ENCODE data around the gene PNKD. TPM values are rescaled to one million over a fixed set of nuclear protein-coding genes. Genes with fewer than 3 reads are reported as not detected.

Gene PNKD
- total RNA-seq, 1 experiment from 2014 or later = 97.7 TPM

DNA sequence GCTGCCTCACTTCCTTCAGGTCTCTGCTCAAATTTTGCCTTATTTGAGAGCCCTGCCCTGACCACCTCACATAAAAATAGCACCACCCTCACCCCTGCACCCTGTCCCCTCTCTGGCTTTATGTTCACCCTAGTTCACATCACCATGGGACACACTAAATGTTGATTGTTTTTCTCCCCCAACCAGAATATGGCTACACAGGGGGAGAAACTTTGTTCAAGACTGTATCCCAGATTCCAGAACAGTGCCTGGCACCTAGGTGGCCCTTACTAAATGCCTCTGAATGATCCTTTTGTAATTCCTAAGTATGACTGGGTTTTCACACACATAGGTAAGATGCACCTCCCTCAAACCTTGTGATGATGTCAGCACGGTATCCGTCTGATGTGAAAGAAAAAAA, 58.0 kb downstream of the PNKD start:
- ATAC-seq (no peak), DNase-seq (no peak)
- H3K9ac ChIP-seq (ENCODE audit: low read length) = no peak overlapping the region
- BruUV-seq (replicated peaks) = no TSS peak
- no peak for TF ChIP-seq EZH2phosphoT487 (IDR thresholded peaks at IDR 0.05; ENCODE audit: borderline replicate concordance, low read length)
- no peaks in the 10 kb centered on the region for H3F3A ChIP-seq (ENCODE audit: low read length, unreplicated experiment)
- intact Hi-C loops (cut with micrococcal nuclease) = no loop called here
- POLR2A ChIA-PET (ENCODE audit: unreplicated experiment) = no interaction called here
- H3K9me2 ChIP-seq (replicated peaks; ENCODE audit: low read length) = no peaks in the 10 kb centered on the region
- no peak overlapping the region for H3K4me3 ChIP-seq (ENCODE audit: low read length)
- no peak overlapping the region for H2AFZ ChIP-seq (ENCODE audit: low read length)
- no peaks in the 10 kb centered on the region for H3K9me3 ChIP-seq (ENCODE audit: low read length)
- H3K27ac ChIP-seq (ENCODE audit: low read length) = no peak overlapping the region
- no peaks in the 10 kb centered on the region for H3K27me3 ChIP-seq (ENCODE audit: low read length)
- H3K4me2 ChIP-seq (ENCODE audit: low read length) = no peak overlapping the region
- H3K4me1 ChIP-seq (ENCODE audit: insufficient read depth, low read length) = peaks cover 10% of the 10 kb centered on the region
- no peaks in the 10 kb centered on the region for H3K79me2 ChIP-seq (ENCODE audit: low read length)
- H4K20me1 ChIP-seq (ENCODE audit: low read length) = no peaks in the 10 kb centered on the region
- CTCF ChIA-PET = no interaction called here
- H3K36me3 ChIP-seq (ENCODE audit: low read depth, low read length) = no peaks in the 10 kb centered on the region

DNA sequence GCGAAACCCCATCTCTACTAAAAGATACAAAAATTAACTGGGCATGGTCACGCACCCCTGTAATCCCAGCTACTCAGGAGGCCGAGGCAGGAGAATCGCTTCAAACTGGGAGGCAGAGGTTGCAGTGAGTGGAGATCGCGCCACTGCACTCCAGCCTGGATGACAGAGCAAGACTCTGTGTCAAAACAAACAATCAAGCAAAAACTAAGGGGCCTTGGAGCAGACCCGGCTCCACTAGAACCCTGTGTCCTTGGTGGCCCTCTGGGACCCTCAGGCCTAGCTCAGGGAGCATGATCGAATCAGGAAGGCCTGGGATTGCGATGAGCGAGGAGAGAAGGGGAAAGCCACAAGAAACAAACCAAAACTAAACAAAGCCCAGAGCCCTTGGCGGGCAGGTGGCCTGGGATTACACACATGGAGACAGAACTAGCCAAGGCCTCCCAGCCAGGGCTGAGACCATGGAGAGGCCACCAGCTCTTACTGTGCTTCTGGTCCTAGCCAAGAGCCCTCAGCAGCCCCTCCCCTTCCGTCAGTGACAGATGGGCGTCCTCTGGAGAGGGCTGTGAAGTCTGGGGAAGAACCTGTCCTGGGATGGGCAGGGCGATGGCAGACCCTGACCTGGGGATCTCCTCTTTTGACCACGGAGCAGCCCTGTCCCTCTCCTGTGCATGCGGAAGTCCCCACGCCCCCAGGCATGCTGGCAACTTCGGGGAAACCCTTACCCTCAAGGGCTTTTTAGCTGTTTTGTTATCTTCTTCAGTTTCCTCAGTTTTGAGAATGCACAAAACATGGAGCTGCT, 58.9 kb downstream of the PNKD start:
- BruUV-seq (replicated peaks) = no TSS peak
- Histone ChIP-seq H3K79me2 (ENCODE audit: low read length) (no peaks in the 10 kb centered on the region), H3K9ac (ENCODE audit: low read length) (no peak overlapping the region), H4K20me1 (ENCODE audit: low read length) (no peaks in the 10 kb centered on the region), H3K9me3 (ENCODE audit: low read length) (no peaks in the 10 kb centered on the region), H2AFZ (ENCODE audit: low read length) (no peak overlapping the region), H3K4me1 (ENCODE audit: insufficient read depth, low read length) (peaks cover 4% of the 10 kb centered on the region), H3K36me3 (ENCODE audit: low read depth, low read length) (no peaks in the 10 kb centered on the region), H3K4me2 (ENCODE audit: low read length) (no peak overlapping the region), H3F3A (ENCODE audit: low read length, unreplicated experiment) (no peaks in the 10 kb centered on the region), H3K4me3 (ENCODE audit: low read length) (no peak overlapping the region), H3K27ac (ENCODE audit: low read length) (no peak overlapping the region), H3K9me2 (replicated peaks; ENCODE audit: low read length) (no peaks in the 10 kb centered on the region), H3K27me3 (ENCODE audit: low read length) (no peaks in the 10 kb centered on the region)
- POLR2A ChIA-PET (ENCODE audit: unreplicated experiment) = no interaction called here
- TF ChIP-seq EZH2phosphoT487 (IDR thresholded peaks at IDR 0.05; ENCODE audit: borderline replicate concordance, low read length) (no peak), EZH2 (IDR thresholded peaks at IDR 0.05; ENCODE audit: low read length, unreplicated experiment) (no peak)
- TF ChIP-seq, protein P1, sequence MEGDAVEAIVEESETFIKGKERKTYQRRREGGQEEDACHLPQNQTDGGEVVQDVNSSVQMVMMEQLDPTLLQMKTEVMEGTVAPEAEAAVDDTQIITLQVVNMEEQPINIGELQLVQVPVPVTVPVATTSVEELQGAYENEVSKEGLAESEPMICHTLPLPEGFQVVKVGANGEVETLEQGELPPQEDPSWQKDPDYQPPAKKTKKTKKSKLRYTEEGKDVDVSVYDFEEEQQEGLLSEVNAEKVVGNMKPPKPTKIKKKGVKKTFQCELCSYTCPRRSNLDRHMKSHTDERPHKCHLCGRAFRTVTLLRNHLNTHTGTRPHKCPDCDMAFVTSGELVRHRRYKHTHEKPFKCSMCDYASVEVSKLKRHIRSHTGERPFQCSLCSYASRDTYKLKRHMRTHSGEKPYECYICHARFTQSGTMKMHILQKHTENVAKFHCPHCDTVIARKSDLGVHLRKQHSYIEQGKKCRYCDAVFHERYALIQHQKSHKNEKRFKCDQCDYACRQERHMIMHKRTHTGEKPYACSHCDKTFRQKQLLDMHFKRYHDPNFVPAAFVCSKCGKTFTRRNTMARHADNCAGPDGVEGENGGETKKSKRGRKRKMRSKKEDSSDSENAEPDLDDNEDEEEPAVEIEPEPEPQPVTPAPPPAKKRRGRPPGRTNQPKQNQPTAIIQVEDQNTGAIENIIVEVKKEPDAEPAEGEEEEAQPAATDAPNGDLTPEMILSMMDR (conservative IDR thresholded peaks at IDR 0.05; ENCODE audit: low read depth, low read length) = no peak
- CTCF ChIA-PET = no interaction called here
- ATAC-seq (no peak), DNase-seq (no peak)
- intact Hi-C loops (cut with micrococcal nuclease) = no loop called here

DNA sequence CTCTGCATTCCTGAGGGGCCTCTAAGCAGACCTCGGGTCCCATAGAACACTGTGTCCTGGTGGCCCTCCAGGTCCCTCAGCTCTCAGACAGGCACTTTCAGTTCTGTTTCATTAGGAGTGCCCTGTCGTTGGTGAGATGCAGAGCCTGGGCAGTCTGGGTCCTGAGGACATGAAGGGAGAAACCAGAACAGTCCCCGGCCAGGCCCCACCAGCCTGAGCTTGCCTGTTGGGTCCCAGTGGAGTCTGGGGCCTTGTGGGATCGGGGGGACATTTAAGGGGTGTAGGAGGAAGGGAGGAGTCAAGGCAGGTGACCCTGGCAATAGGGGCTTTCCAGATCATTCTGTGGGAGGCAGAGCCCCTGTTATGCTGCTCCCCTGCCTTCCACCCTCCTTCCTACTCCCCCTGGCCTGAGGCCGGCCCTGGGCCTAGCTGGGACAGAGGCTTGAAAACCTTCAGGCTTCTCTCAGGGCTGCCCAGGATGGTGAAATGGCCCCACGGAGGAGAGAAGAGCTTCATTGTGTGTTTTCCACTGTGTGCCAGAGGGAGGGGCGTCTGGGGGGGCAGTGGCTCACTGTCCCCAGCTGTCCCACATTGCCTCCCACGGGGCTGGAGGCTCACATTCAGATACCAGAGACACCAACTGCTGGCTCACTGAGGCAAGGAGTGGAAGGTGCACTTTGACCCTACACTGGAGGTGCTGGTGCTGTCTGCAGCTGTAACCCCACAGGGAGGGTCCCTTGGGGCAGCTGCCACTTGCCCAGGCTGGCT, 59.7 kb downstream of the PNKD start:
- Histone ChIP-seq H3K9me3 (ENCODE audit: low read length) (no peaks in the 10 kb centered on the region), H3K4me1 (ENCODE audit: insufficient read depth, low read length) (no peaks in the 10 kb centered on the region), H3K36me3 (ENCODE audit: low read depth, low read length) (no peaks in the 10 kb centered on the region), H3K27ac (ENCODE audit: low read length) (no peak overlapping the region), H3K27me3 (ENCODE audit: low read length) (no peaks in the 10 kb centered on the region), H4K20me1 (ENCODE audit: low read length) (no peaks in the 10 kb centered on the region), H2AFZ (ENCODE audit: low read length) (no peak overlapping the region), H3K4me3 (ENCODE audit: low read length) (no peak overlapping the region), H3K9me2 (replicated peaks; ENCODE audit: low read length) (no peaks in the 10 kb centered on the region), H3K9ac (ENCODE audit: low read length) (no peak overlapping the region), H3K79me2 (ENCODE audit: low read length) (no peaks in the 10 kb centered on the region), H3F3A (ENCODE audit: low read length, unreplicated experiment) (no peaks in the 10 kb centered on the region), H3K4me2 (ENCODE audit: low read length) (no peak overlapping the region)
- CTCF ChIA-PET = no interaction called here
- no peak for TF ChIP-seq EZH2 (IDR thresholded peaks at IDR 0.05; ENCODE audit: low read length, unreplicated experiment)
- TF ChIP-seq EZH2phosphoT487 (IDR thresholded peaks at IDR 0.05; ENCODE audit: borderline replicate concordance, low read length) = no peak
- TF ChIP-seq, protein P1 (conservative IDR thresholded peaks at IDR 0.05; ENCODE audit: low read depth, low read length) = no peak
- intact Hi-C loops (cut with micrococcal nuclease) = no loop called here
- no peak for ATAC-seq
- BruUV-seq (replicated peaks) = no TSS peak
- POLR2A ChIA-PET (ENCODE audit: unreplicated experiment) = no interaction called here
- no peak for DNase-seq
